PC-9 (cell line): ENCODE measurements around the gene SLC6A3.

Source experiments
- CTCF ChIP-seq: fragments of 200-600 bp; sonication (generic); conservative IDR thresholded peaks from 2 replicates; pipeline ENCODE4 v1.6.1; 2017; ENCODE audit warnings: mixed run types, antibody characterized with exemption, mild to moderate bottlenecking, moderate library complexity
- EZH2 ChIP-seq: fragments of 200-600 bp; sonication (generic); IDR thresholded peaks from 2 replicates; pipeline ENCODE4 v1.8.0; 2017; ENCODE audit warnings: antibody characterized with exemption, low read depth

- TF ChIP-seq EZH2, result no peak
- no peak for TF ChIP-seq CTCF
Measured at GRCh38 chr5:1474866-1475543, 29.8 kb upstream of the SLC6A3 start.
